AG04449 (cell line): ENCODE measurements around the gene WDFY4.

Experiments used
- CTCF ChIA-PET: fragments of 350-600 bp; formaldehyde crosslinking; extraction: SDS; loops from one replicate; lab custom pipeline; 2021; ENCODE audit warnings: antibody characterized with exemption; lab: Yijun Ruan, JAX
- POLR2A ChIA-PET: fragments of 400-600, 350-600 bp; formaldehyde crosslinking; extraction: SDS; loops from one replicate; lab custom pipeline; 2020; ENCODE audit warnings: antibody characterized with exemption, inconsistent platforms; lab: Yijun Ruan, JAX
- DNase-seq: peaks from one replicate; pipeline ENCODE4 v3.0.0-alpha.2; 2010; ENCODE audit warnings: low read depth, low spot score
- H3K4me3 ChIP-seq: 2 replicates; pipeline ENCODE4 v1.5.1; 2011; ENCODE audit warnings: low read depth, mild to moderate bottlenecking, control low read depth, low read length
- TF ChIP-seq, protein P1 (sequence below): IDR thresholded peaks from one replicate; pipeline ENCODE4 v1.5.1; 2011; ENCODE audit warnings: mild to moderate bottlenecking, moderate library complexity, low read length, control low read depth, inconsistent platforms; ENCODE audit not compliant: insufficient read depth; ENCODE audit errors: missing control alignments

WDFY4 gene

DNA sequence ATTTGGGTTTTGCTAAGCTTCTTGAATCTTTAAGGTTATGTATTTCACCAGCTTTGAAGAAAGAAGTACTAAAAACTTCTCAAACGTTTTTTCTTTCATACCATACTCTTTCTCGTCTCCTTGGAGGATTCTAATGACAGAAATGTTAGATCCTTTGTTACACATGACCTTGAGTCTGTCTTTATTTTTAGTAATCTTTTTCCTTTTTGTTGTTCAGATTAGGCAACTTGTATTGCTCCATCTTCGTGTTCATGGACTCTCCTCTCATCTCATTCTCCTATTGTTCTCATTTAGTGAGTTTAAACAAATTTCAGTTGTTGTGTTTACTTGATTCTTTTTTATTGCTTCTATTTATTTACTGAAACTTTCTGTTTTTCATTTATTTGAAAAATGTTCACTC, 73.7 kb downstream of the WDFY4 start:
- POLR2A ChIA-PET, result no interaction called here
- CTCF ChIA-PET, result no interaction called here
- no peak overlapping the region for H3K4me3 ChIP-seq
- TF ChIP-seq, protein P1, sequence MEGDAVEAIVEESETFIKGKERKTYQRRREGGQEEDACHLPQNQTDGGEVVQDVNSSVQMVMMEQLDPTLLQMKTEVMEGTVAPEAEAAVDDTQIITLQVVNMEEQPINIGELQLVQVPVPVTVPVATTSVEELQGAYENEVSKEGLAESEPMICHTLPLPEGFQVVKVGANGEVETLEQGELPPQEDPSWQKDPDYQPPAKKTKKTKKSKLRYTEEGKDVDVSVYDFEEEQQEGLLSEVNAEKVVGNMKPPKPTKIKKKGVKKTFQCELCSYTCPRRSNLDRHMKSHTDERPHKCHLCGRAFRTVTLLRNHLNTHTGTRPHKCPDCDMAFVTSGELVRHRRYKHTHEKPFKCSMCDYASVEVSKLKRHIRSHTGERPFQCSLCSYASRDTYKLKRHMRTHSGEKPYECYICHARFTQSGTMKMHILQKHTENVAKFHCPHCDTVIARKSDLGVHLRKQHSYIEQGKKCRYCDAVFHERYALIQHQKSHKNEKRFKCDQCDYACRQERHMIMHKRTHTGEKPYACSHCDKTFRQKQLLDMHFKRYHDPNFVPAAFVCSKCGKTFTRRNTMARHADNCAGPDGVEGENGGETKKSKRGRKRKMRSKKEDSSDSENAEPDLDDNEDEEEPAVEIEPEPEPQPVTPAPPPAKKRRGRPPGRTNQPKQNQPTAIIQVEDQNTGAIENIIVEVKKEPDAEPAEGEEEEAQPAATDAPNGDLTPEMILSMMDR, result no peak
- no peak for DNase-seq

DNA sequence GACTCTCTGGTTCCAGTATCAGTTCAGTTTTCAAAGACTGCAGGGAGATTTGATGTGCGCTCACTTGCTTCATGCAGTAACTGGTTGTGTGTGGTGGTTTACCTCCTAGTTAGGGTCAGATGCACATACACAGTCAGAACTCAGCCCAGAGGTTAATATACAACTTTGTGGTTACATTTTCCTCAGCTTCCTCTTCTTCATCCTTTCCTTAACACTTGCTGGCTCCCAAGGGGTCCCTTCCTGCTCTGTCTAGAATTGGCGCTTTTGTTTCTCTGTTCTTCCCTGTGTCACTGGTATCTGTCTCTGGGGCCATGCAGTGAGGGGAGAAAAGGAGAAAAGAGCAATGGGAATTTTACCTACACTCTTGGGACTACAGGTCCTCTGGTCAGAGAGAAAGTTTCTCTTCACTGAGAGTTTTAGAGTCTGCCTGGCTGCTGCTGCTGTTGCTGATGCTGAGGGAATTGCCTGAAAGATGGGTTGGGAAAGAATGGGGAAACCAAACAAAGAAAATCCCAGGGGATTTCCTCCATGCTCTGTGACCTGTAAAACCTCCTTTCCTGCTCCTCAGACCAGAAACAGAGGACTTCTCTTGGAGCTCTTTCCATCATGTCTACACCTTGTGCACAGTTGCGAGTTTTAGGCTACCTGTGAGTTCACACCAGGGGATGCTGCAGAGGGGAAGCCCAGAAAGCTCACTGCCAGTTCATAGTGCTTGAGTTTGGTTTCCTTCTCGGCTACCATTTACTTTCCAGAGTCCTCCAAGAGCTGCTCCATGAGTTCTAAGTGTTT, 74.6 kb downstream of the WDFY4 start:
- TF ChIP-seq, protein P1, result no peak
- DNase-seq, result no peak
- ChIA-PET POLR2A (no interaction called here), CTCF (no interaction called here)
- no peak overlapping the region for H3K4me3 ChIP-seq

DNA sequence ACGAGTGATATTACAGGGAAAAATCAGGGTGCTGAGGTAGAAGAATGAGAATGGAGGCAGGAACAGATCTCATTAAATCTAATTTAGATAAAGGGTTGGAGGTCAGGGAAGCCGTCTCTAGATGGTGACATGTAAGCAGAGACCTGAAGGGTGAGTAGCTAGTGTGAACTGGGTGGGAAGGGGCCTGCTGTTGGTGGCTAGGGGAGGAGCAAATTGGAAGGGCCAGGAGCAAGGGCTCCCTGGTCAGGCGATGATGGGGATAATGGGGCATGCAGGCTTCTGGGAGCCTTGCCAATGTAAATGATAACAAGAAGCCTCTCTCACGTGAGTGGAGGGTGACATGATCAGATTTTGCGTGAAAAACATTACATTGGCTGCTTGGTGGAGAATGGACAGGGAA, 76.3 kb downstream of the WDFY4 start:
- POLR2A ChIA-PET, result no interaction called here
- H3K4me3 ChIP-seq, result no peak overlapping the region
- CTCF ChIA-PET, result no interaction called here
- TF ChIP-seq, protein P1, result no peak
- DNase-seq, result no peak

DNA sequence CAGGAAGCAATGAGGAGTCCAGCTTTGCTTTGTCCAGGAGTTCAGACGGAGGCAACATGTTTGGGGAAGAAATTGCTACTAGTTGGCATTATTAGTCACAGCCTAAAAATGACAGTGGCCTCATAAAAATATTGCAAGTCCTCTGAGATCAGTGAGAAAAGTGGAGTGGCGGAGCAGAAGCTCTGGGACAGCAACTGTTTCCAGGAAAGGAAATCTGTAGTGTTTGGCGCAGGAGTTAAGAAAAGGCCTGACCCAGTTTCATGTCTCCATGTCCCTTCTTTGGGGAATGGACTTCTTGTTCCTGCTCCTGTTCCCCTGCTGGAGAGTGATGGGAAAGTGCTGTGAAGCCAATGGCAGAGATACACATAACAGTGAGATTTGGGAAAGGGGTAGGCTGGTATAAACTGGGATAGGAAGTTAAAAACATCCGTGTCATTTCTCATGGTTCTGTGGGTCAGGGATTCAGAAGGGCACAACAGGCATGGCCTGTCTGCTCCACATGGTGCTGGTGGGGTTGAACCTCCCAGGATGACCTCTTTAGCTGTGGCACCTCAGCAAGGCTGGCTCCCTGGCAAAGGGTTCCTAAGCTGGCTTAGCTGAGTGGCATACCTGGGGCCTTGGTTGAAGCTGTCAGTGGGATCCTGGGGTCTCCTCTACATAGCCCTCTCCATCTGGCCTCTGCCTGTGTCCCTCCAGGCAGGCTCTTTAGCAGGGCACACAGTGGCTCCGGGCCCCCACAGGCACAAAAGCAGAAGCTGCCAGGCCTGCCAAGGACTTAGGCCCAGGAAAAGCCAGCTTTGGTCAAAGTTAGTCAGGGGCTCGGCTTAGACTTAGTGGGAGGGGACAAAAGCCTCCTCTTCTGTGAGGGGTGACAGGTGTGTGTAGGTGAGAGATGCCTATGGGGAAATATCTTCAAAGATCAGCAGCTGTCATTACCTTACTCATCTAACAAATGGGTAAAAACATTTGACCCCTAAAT, 77.7 kb downstream of the WDFY4 start:
- DNase-seq, result no peak
- TF ChIP-seq, protein P1, result no peak
- ChIA-PET POLR2A (no interaction called here), CTCF (no interaction called here)
- no peak overlapping the region for H3K4me3 ChIP-seq

DNA sequence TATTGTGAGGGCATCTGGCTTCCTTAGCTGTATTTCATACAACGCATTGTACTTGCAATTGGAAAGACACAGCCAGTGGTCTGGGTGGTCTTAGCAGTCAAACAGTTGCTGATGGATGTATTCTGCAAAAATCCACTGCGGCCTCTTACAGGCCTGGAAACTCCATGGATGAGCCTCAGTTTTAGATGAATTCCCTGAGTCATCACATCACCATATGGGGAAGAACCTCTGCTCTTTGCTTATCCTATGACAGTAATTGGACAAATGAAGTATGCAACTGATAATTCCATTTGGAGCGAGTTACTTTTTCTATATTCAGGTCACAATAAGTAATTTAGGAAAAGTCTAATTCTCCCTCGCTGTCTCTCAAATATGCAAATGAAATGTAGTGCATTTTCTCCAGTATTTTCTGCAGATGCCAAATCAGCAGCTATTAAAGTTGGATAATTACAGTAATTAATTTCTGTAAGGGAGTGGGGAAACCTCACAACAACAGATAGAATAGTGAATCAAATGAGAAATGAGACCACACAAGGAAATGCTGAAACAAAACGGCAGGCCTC, 78.8 kb downstream of the WDFY4 start:
- no peak overlapping the region for H3K4me3 ChIP-seq
- ChIA-PET POLR2A (no interaction called here), CTCF (no interaction called here)
- TF ChIP-seq, protein P1, result no peak
- no peak for DNase-seq

DNA sequence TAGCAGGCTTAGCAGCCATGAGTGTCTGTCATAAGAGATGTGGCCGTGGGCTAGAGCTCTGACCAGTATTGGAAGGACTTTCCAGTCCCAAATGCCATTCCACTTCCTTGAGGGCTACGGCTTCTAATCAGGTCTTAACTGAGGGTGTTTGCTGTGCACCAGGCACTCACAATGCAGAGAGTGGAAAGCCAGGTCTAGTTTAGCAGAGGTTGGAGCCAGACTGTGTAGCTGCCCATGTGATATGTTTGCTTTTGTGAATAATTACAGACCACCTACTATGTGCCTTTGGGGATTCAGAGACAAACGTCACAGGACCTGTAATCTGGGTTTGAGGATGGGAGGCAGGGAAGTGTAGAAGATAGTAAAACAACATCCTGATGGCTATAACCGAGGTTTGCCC, 79.8 kb downstream of the WDFY4 start:
- ChIA-PET POLR2A (no interaction called here), CTCF (no interaction called here)
- H3K4me3 ChIP-seq, result no peak overlapping the region
- TF ChIP-seq, protein P1, result no peak
- no peak for DNase-seq
